ENCODE measurements around the gene CD34.
"Not testable (repeated sequence)": the region's sequence is repeated elsewhere in the genome, so short reads cannot be mapped to it uniquely, and the experiment has no call there.

Gene CD34

DNA sequence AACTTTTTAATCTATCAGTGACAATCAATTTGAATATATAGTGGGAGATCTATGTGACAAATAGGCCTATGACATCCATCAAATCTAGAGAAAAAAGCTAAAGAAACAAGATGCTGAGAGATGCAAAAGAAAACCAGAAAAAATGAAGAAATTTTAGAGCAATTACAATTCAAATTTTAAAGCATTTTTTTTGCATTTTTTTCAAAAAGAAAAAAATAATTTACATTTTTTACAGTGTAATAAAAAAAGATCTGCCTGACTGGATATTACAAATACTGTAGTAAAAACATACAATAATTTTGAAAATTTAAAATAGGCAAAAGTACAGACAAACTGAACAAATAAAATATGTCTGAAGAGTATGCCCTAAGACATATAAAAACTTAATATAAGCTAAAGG is 14.4 kb downstream of the CD34 start:
- no peak for DNase-seq

GRCh38 chr1:207894704-207895103 is 16.2 kb downstream of the CD34 start:
- no peak for DNase-seq

GRCh38 chr1:207893737-207894582 is 17.0 kb downstream of the CD34 start:
- no peak for DNase-seq

GRCh38 chr1:207892764-207893163 is 18.2 kb downstream of the CD34 start:
- DNase-seq: no peak

DNA sequence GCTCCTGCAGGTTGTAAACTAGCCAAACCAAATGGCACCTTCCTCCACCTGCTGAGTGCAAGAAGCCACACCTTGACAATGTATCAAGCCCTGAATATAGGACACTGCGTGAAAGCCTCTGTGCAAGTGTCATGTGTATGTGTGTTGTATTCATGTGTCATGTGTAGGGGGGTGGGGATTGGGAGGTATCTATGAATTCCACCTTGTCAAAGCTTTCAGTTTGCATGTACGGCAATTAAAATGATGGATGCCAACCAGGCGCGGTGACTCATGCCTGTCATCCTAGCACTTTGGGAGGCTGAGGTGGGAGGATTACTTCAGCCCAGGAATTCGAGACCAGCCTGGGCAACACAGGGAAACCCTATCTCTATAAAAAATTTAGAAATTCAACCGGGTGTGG is 19.8 kb downstream of the CD34 start:
- no peak for DNase-seq

- no peak for DNase-seq
Observed at GRCh38 chr1:207890136-207890738, 20.7 kb downstream of the CD34 start.

DNA sequence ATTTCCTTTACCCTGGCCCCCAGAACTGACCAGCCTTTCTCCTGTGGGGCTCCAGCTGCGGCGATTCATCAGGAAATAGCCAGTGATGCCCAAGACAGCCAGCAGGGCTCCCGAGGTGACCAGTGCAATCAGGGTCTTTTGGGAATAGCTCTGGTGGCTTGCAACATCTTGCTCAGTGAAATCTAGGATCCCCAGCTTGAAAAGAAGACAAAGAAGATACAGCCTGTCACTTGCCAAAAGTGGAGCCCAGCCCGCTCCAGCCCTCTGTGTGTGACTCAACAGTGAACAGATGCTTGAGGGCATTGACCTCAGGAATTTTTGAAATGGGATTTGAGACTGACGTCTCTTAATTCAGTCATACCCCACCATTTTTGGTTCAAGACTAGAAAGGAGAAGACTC is 22.3 kb downstream of the CD34 start:
- no peak for DNase-seq

DNA sequence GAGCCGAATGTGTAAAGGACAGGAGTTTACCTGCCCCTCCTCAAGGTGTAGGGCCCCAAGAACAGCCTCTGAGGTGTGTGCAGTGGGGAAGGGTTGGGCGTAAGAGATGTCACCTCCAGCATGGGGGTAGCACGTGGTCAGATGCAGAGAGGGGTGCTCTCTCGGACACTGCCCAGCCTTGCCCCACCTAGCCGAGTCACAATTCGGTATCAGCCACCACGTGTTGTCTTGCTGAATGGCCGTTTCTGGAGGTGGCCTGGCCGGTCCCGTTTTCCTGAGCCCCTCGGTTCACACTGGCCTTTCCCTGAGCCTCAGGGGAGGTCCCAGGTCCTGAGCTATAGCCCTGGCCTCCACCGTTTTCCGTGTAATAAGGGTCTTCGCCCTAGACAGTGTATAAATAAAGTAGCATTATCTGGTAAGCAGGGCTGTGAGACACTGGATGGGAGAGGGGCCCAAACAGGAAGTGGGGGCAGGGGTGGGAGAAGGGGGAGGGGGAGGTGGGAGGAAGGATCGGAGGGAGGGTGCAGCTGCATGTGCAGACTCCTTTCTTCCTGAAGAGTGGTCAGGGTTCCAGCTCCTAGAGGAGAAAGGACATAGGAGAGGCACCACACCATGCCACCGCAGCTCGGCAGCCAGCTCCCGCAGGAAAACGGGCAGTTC is 23.3 kb downstream of the CD34 start:
- DNase-seq: no peak

- DNase-seq: no peak
Observed at GRCh38 chr1:207886227-207886626, 24.7 kb downstream of the CD34 start.

GRCh38 chr1:207885129-207886032 is 25.5 kb downstream of the CD34 start:
- no peak for DNase-seq

DNA sequence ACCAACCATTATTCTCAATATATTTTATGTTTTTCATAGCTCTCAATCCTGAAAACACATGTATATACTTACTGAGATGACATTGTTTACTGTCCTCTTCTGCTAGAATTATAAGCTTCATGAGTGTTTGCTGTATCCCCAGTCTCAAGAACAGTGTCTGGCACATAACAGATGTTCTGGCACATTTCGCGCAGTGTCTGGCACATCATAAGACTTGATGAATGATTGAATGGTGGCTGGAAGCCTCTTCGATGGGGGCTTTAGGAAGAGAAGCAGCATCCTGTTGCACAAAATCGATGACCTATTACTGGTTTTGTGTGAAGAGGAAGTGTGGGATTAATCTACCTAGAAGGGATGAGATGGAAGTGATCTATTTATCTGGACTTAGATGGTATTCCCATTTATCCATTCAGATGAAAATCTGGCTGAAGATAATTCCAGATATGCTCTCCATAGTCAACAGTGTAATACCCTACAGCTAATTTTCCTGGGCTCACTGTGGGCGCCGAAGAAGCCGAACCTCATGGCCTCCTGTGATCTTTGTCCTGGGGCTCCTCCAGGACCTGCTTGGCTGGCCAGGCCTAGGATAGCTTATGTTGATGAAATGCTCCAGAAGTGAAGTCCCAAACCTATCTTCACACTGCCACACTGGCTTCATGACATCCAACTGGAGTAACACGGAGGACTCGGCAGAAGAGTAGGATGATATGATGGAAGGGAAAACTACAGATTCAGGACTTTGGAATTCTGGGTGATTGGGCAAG is 26.5 kb downstream of the CD34 start:
- DNase-seq: no peak

- DNase-seq: no peak
Observed at GRCh38 chr1:207883660-207884250, 27.2 kb downstream of the CD34 start.

DNA sequence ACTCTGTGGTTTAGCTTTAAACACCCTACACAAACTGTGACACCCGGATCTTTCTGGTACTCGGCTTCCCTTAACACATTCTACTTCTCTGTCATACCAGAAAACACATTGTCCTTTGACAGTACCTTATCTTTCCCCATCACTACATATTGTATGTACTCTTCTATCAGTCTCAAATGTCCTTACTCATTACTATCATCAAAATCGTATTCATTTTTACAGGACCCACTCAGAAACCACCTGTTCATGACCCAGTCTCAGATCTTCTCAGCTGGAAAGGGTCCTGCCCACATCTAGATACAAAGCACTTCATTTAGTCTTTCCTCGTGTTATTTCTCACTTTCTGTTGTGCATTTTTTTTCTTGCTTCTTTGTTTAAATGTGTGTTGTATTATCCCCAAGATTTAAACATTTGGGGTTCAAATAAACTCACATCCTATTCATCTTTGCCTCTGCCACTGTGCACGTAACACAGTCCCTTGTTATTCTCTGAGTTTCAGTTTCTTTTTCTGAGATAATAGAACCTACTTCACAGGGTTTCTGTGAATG is 27.7 kb downstream of the CD34 start:
- no peak for DNase-seq

- no peak for DNase-seq
Observed at GRCh38 chr1:207882692-207883091, 28.2 kb downstream of the CD34 start.

- DNase-seq: no peak
Observed at GRCh38 chr1:207878939-207879338, 32.0 kb downstream of the CD34 start.

DNA sequence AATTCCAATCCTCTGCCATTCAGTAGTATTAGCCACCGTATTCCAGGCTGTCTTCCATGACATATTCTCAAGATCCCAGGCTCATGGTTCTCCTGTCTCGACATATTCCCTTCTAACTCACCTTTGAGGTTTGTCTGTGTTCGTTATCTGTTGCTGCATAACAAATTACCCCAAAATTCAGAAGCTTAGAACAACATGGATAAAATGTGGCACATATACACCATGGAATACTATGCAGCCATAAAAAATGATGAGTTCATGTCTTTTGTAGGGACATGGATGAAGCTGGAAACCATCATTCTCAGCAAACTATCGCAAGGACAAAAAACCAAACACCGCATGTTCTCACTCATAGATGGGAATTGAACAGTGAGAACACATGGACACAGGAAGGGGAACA is 33.0 kb downstream of the CD34 start:
- not testable (repeated sequence) for DNase-seq

GRCh38 chr1:207876131-207876530 is 34.8 kb downstream of the CD34 start:
- no peak for DNase-seq

- no peak for DNase-seq
Observed at GRCh38 chr1:207875532-207875931, 35.4 kb downstream of the CD34 start.

DNA sequence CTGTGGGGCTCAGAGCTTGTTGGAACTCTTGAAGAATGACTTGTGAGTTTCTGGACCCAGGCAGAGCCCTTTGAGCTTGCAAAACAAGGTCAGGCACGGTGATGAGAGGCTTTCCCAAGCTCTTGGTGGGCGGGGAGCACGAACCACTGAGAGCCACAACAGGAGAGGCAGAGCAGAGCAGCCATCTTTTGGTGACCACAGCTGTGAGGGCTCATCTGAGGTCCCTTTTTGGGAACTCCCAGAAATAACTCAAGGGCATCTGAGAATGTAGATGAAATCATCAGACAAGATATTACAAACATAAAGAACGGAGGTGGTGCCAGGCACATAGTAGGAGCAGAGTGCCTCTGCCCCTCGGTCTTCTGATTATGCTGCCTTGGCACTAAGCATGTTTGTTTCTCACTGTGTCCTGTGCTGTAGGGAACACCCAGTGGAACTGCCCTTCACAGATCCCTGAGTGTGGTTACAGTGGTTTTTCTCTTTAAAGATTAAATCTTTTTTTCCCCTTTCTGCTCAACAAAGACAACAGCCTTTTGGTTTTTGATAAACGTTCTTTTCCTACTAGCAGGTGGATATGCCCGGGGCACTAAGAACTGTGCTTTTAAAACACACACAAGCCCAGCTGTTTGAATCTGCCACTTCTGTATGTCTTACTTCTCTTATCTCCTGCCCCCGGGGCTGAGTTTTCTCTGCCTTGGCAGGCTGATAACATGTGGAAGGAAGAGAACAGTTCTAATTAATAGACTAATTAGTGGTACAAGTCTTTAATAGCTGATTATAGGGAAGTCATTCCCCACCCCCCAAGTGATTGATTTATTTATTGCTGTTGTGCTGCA is 37.7 kb downstream of the CD34 start:
- no peak for DNase-seq

- no peak for DNase-seq
Observed at GRCh38 chr1:207872621-207873020, 38.3 kb downstream of the CD34 start.
